Stimulated activated CD8-positive, alpha-beta memory T cell treated with anti-CD3 and anti-CD28 coated beads, Interleukin-4, amount 100 ng/mL, for 4 hours (primary cell): ENCODE results near the gene SLC38A10.

Source experiments
- DNase-seq, 2 donors: peaks; one replicate each; pipeline ENCODE4 v3.0.0-alpha.2; 2020; ENCODE audit warnings: low read depth in 2 of 2, low spot score in 1 of 2

SLC38A10 gene

DNA sequence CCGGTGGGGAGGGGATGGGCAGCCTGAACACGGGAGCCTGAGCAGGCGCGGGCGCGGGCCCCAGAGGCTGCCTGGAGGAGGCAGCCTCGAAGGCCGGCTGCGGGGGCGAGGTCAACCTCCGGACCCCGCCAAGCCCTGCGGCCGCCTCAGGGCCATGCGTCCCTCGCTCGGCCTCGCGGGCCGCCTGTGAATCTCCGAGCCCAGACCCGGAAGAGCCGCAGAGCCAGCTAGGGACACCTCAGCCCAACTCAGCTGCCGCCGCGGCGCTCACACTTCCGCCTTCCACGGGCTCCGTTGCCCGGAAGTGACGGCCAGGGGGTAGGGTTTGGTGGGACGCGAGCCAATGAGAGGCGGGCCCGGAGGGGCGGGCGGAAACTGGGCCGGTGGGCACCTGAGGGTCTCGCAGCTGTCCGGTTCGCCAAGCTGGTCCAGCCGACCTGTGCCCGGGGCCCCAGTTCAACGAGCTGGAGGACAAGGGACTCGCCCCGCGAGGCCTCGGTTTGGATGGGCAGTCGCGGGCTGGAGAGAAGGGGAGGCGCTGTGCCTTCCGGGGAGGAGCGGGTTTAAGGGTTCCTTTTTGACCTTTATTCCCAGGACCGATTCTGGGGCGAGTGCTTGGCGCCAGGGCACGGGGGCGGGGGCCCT, at the start of gene SLC38A10:
SLC38A10 (minus strand) TSS at position 277 of the 645 bp plus-strand sequence. CDS start 386 bp downstream, outside the sequence.
- DNase-seq: peak; percentile 81 to 82

- no peak for DNase-seq
These were observed 47.4 kb upstream of the SLC38A10 start for GRCh38 chr17:81342269-81343070.

- no peak for DNase-seq
These were observed 46.6 kb upstream of the SLC38A10 start for GRCh38 chr17:81341516-81342268.

- no peak for DNase-seq
These were observed 45.8 kb upstream of the SLC38A10 start for GRCh38 chr17:81340607-81341515.

DNA sequence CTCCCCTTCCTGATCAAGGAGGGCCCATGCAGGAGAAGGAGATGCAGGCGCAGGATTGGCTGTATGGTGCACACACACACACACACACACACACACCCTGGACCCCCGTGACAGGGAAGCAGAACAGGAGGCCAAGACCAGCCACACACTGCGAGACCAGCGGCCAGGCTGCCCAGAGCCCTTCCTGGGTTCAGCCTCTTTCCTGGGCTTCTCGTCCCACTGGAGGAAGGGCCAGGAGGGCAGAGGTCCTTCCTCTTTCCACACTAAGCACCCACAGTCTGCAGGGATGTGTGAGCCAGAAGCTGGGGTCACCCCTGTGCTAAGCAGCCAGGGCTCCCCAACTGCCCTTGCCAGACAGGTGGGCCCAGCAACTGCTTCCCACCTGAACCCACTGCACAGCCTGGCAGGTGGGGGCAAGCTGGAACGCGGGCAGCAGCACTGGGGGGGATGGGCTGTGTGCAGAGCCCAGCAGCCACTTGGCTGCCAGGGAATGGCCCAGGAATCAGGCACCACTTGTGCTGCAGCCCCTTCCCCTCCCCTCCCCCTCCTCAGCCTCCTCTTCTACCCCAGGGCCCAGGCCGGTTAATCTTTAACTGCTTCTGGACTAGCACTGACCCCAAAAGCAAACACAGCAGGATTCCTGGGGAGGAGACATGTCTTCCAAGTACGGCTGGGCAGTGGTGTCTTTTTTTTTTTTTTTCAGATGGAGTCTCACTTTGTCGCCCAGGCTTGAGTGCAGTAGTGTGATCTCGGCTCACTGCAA, 44.6 kb upstream of the SLC38A10 start:
- DNase-seq: no peak

DNA sequence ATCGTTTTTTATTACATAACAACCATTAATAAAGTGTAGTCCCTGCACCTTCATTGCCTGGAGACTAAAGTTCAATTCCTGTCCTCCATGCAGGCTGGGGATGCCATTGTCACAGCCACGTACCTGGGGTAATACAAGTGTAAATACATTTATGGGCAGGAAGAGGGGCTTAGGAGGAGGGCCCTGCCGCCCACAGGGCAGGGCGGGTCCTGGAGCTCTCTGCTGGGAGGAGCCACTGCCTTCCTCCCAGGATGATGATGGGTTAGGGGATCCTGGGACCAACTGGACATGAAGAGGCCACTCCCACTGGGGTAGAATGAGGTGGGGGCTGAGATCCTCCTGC, 44.1 kb upstream of the SLC38A10 start:
- no peak for DNase-seq

GRCh38 chr17:81338274-81339190, 43.4 kb upstream of the SLC38A10 start:
- DNase-seq: no peak

DNA sequence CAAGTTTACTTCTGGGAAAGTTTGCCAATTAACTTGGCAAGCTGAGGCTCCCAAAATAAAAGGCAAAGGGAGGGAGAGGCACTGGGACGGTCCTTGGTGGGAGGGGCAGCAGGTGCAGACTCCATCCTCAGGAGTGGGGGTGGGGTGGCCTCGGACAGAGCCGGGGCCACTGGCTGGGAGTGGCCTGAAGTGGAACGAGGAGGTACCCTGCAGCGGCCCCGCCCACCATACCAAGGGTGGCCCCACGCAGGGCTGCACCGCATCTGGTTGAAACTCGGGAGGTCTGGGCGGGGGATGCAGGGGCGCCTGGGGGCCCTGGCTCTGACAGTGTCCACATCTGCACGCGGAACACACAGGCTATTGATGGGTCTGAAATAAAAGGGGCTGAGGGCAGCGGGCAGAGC, 42.4 kb upstream of the SLC38A10 start:
- DNase-seq: no peak

GRCh38 chr17:81336930-81337325, 41.8 kb upstream of the SLC38A10 start:
- DNase-seq: no peak

GRCh38 chr17:81336296-81336929, 41.3 kb upstream of the SLC38A10 start:
- no peak for DNase-seq

- no peak for DNase-seq
These were observed 40.7 kb upstream of the SLC38A10 start for GRCh38 chr17:81335773-81336157.

DNA sequence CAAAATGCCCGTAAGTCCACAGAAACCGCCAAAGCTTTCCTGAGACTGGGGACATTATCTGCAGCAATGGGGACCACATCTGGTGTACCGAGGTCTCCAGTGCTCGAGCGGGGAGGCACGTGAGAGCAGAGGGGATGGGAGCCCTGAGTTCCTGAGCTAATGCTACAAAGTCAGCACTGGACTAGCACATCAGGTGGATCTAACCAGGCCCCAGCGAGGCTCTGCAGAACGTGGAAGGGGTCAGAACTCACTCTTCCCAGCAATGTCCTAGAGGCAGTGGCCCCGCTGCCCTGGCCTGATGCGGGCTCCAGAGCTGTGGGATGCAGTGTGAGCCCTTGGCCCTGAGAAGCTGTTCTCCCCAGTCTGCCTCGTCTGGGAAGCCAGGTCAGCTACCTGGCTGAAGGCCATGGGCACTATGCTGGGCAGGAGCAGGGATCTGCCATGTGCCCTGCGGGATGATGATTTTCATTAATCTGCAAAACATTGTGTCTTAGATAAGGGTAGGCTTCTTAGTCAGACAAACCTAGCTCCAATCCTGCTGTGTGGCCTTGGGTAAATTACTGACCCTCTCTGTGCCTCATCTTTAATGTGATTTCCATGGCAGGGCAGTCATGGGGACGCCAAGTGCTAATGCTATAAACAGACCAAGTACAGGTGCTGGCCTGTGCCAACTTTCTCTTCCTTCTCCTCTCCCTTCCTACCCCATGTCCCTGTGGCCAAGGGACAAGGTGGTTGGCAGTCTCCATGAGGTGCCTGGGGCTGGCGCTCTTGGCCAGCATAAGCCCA, 40.1 kb upstream of the SLC38A10 start:
- DNase-seq: no peak

- no peak for DNase-seq
These were observed 39.3 kb upstream of the SLC38A10 start for GRCh38 chr17:81334391-81334901.

DNA sequence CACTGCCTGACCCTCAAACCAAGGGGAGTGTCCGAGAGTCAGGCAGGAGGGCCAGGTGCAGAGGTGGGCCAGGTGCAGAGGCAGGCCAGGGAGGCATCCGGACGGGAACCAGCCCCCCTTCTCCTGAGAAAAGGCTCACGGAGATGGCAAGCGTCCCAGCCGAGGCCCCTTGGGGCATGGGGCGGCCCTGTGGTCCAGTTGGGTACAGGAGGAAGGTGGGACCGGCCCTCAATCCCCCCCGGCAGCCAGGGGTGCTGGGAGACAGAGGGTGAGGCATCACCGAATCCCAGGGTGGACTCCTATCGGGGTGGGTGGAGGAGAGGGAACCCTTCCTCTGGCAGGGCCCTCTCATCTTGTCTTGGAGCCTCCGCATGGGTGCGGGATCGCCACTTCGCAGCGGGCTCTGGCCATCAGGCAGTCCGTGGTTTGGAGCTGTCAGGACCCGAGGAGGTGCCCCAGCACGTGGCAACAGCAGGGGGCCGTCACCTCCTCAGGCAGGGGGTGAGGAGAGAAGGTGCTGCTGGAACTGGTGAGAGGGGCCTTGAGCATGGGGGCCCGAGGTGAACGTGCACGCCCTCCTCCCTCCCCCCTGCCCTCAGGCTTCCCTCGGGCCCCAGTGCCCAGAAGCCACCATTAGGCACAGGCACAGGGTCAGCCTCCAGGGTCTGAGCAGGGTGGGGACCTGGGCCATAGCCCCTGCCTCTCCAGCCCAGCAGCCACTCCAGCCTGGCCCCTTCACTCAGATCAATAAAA, 38.7 kb upstream of the SLC38A10 start:
- DNase-seq: no peak

- DNase-seq: no peak
These were observed 37.9 kb upstream of the SLC38A10 start for GRCh38 chr17:81332914-81333528.

DNA sequence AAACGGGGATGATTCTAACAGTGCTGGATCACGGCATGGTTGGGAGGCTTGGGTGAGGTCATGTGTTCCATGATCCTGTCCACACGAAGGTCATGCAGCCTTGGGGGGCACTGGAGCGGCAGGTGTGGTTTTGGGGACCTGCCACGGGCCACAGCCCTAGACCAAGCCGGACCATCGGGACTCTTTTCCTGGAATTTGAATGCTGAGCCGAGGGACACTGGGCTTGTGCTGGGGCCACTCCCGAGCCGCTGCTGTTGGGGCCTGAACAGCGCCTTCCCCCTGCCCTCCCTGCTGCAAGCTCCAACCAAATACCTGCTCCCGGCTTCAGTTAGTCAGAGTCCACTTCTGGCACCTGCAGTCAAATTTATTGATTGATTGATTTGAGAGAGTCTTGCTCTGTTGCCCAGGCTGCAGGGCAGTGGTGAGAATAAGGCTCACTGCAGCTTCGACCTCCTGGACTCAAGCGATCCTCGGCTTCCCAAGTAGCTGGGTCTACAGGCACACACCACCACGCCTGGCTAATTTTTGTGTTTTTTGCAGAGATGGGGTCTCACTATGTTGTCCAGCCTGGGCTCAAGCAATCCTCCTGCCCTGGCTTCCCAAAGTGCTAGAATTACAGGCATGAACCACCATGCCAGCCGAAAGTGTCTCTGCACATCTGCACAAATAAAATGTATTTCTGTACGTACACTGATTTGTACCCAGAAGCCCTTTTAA, 37.2 kb upstream of the SLC38A10 start:
- DNase-seq: no peak
